ENCODE data around the gene TLCD4. TPM values are rescaled to one million over a fixed set of nuclear protein-coding genes. Genes with fewer than 3 reads are reported as not detected.

TLCD4 gene
- total and polyA plus RNA-seq, 2 of the 13 experiments (the other 11 are each of a cell fraction or from before 2014, with no cell fraction given) = 4.7 to 14.5 TPM

GRCh38 chr1:95072532-95073419 is 44.4 kb upstream of the TLCD4 start, which contains the start of gene ALG14 (continued):
- TF ChIP-seq BATF2 (CRISPR knock-in tag; IDR thresholded peaks at IDR 0.05) (no peak), SSRP1 (CRISPR knock-in tag; IDR thresholded peaks at IDR 0.05) (no peak), RCOR2 (CRISPR knock-in tag; IDR thresholded peaks at IDR 0.05) (0 out of 2 replicates have a peak, but pooled peaks have one; percentile 13), DMAP1 (CRISPR knock-in tag; IDR thresholded peaks at IDR 0.05) (peak; percentile 81), NAIF1 (CRISPR knock-in tag; IDR thresholded peaks at IDR 0.05; ENCODE audit: borderline replicate concordance) (peak; percentile 99), CENPX (CRISPR knock-in tag; IDR thresholded peaks at IDR 0.05) (no peak), FOSL2 (CRISPR knock-in tag; IDR thresholded peaks at IDR 0.05) (peak; percentile 54), EZH2 (conservative IDR thresholded peaks at IDR 0.05; ENCODE audit: low read depth, low read length) (no peak), ZNF296 (CRISPR knock-in tag; conservative IDR thresholded peaks at IDR 0.05) (no peak), ZFYVE20 (CRISPR knock-in tag; IDR thresholded peaks at IDR 0.05; ENCODE audit: borderline replicate concordance, low read depth) (no peak), ZNF34 (CRISPR knock-in tag; IDR thresholded peaks at IDR 0.05; ENCODE audit: borderline replicate concordance) (no peak), ZNF674 (CRISPR knock-in tag; IDR thresholded peaks at IDR 0.05; ENCODE audit: low read depth) (no peak), ZNF280B (CRISPR knock-in tag; IDR thresholded peaks at IDR 0.05; ENCODE audit: borderline replicate concordance) (peak; percentile 85; the same call in 1 of the 2 replicates), SMAD9 (CRISPR knock-in tag; IDR thresholded peaks at IDR 0.05) (no peak), ZNF546 (CRISPR knock-in tag; conservative IDR thresholded peaks at IDR 0.05) (no peak; the same call in 1 of the 2 replicates), ZNF10 (CRISPR knock-in tag; IDR thresholded peaks at IDR 0.05; ENCODE audit: borderline replicate concordance, low read depth) (no peak), ZNF317 (CRISPR knock-in tag; IDR thresholded peaks at IDR 0.05) (no peak)
- TF ChIP-seq, protein P1, sequence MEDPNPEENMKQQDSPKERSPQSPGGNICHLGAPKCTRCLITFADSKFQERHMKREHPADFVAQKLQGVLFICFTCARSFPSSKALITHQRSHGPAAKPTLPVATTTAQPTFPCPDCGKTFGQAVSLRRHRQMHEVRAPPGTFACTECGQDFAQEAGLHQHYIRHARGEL (CRISPR knock-in tag; IDR thresholded peaks at IDR 0.05) = no peak
